ENCODE measurements around the gene NEK2.
"Not testable (repeated sequence)": the region's sequence is repeated elsewhere in the genome, so short reads cannot be mapped to it uniquely, and the experiment has no call there.

NEK2 gene

DNA sequence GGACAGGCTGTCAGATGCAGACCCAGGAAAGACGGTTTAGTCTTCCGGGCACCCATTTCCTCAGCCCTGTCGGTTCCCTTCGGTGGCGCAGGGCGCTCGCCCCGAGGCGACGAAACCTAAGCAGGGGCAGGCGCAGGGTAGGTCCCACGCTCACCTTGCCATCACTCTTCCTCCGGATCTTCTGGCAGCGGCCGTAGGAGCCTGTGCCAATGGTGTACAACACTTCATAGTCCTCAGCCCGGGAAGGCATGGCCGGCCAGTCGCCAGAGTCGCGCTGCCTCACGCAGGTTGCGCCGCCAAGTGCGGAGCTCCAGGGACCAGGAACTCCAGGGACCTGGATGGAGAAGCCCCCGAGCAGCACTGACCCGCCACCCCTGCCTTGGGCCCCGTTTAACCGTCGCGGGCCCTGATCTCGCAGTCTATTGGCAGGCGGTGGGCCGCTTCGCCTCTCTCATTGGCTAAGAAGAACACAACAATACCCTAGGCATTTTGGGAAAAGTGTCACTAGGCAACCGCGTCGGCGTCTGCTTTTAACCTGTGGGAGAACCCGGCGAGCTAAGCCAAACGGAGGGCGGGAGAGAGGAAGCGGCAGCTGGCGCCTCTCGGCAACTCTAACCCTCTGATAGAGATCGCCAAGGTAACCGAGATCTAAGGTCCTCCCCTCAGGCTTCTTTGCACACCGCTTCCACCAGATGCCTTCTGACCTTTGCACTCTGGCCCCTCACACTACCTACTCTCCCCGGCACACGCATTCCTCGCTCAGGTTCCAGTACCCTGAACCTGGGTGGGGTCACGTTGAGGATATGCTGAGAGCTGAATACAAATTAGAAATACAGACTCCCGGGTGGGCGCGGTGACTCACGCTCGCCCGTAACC lies at the start of gene NEK2:
NEK2 (minus strand) TSS at position 392 of the 876 bp plus-strand sequence; CDS start at position 250, 142 bp downstream.
- no peaks in the 10 kb centered on the region for H3K36me3 ChIP-seq (ENCODE audit: control insufficient read depth, insufficient read depth, low read length)
- peaks cover 5% of the 10 kb centered on the region for H3K4me1 ChIP-seq (ENCODE audit: control insufficient read depth, insufficient read depth, low read length)
- H3K27me3 ChIP-seq (ENCODE audit: control insufficient read depth, insufficient read depth, low read length) = no peaks in the 10 kb centered on the region
- peak within 1 kb of the TSS; percentile 37 for H3K9ac ChIP-seq (ENCODE audit: low read length)
- peak within 1 kb of the TSS; percentile 49 for H3K4me3 ChIP-seq (ENCODE audit: low read length)
- no peaks in the 10 kb centered on the region for H3K9me3 ChIP-seq (ENCODE audit: control insufficient read depth, low read length)

DNA sequence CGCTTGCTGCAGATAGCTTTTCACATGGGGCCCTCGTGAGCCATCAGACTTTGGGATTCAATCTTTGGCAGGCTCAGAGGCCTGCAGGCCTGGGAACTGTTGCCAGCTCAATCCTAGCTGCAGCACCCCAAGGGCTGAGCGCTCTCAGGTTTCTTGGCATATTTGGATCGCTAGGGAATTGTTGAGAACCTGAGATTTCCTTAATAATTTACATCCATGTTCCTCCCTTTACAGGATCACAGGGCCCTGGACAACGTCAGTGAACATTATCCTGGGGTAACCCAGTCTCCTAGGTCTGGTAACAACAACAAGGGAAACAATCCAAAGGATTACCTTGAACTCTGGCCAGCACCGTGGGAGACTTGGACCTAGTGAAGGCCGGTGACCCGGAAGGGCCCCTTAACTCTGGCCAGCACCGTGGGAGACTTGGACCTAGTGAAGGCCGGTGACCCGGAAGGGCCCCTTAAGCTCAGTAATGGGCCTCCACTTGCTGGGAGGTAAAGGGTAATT lies 49.3 kb upstream of the NEK2 start:
- peaks cover 6% of the 10 kb centered on the region for H3K27me3 ChIP-seq (ENCODE audit: control insufficient read depth, insufficient read depth, low read length)
- no peak overlapping the region for H3K4me3 ChIP-seq (ENCODE audit: low read length)
- H3K4me1 ChIP-seq (ENCODE audit: control insufficient read depth, insufficient read depth, low read length) = no peaks in the 10 kb centered on the region
- no peaks in the 10 kb centered on the region for H3K9me3 ChIP-seq (ENCODE audit: control insufficient read depth, low read length)
- H3K9ac ChIP-seq (ENCODE audit: low read length) = no peak overlapping the region
- no peaks in the 10 kb centered on the region for H3K36me3 ChIP-seq (ENCODE audit: control insufficient read depth, insufficient read depth, low read length)

DNA sequence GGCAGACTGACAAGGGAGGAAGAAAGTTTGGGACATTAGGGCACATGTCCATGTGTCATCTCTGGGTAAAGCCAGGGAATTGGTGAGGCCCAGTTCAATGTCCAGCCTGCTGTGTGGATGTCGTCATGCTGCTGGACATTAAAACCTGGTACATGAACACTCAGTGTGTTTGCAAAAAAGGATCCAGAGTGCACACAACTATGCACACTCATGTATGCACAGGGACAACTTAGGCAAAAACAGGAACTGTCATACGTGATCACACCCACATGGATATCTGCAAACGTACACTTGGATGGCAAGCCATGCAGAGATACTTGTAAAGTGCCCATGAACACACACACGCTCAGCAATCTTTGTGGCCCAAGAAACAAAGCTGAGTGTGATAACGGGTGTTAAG lies 47.9 kb upstream of the NEK2 start:
- H3K36me3 ChIP-seq (ENCODE audit: control insufficient read depth, insufficient read depth, low read length) = no peaks in the 10 kb centered on the region
- no peak overlapping the region for H3K4me3 ChIP-seq (ENCODE audit: low read length)
- H3K27me3 ChIP-seq (ENCODE audit: control insufficient read depth, insufficient read depth, low read length) = peaks cover 6% of the 10 kb centered on the region
- no peaks in the 10 kb centered on the region for H3K4me1 ChIP-seq (ENCODE audit: control insufficient read depth, insufficient read depth, low read length)
- H3K9ac ChIP-seq (ENCODE audit: low read length) = no peak overlapping the region
- no peaks in the 10 kb centered on the region for H3K9me3 ChIP-seq (ENCODE audit: control insufficient read depth, low read length)

DNA sequence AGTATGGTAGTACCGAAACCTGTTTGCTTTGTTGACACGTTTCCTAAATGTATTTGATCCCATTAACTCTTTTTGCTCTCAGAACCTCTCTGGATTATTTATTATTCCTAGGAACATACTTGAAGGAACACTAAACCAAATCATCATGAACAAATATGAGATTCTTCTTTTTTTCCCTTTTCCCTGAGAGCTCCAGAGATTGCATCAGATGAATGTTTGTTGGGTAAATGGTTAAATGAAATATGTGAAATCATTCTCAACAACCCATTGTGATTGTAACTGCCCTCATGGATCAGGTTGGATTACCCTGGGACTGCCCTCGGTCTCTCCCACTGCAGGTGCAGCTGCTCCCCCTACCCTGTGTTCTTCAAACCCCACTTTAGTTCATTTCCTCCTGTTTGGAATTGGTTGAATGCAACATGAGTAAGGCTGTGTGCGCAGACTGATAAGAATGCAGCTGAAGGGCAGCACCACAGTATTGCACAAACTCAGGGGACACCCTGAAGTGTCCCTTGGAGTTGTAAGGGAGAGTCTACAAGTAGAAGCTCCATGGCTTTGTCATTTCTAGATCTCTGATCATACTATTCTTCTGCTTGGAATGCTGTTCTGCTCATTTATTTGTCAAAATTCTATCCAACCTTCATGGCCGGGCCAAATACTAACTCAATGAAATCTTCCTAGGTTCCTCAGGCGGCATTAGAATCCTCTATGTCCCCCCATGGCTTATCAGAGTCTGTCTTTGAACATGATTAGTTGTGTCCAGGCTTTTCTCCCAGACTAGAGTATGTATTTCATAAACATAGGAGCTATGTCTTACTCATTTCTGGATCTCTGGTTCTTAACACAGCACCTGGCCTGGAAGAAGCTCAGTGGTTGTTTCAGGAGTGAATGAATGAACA lies 47.1 kb upstream of the NEK2 start:
- Histone ChIP-seq H3K4me3 (ENCODE audit: low read length) (no peak overlapping the region), H3K9me3 (ENCODE audit: control insufficient read depth, low read length) (no peaks in the 10 kb centered on the region), H3K27me3 (ENCODE audit: control insufficient read depth, insufficient read depth, low read length) (peaks cover 6% of the 10 kb centered on the region), H3K36me3 (ENCODE audit: control insufficient read depth, insufficient read depth, low read length) (no peaks in the 10 kb centered on the region), H3K4me1 (ENCODE audit: control insufficient read depth, insufficient read depth, low read length) (no peaks in the 10 kb centered on the region), H3K9ac (ENCODE audit: low read length) (no peak overlapping the region)

DNA sequence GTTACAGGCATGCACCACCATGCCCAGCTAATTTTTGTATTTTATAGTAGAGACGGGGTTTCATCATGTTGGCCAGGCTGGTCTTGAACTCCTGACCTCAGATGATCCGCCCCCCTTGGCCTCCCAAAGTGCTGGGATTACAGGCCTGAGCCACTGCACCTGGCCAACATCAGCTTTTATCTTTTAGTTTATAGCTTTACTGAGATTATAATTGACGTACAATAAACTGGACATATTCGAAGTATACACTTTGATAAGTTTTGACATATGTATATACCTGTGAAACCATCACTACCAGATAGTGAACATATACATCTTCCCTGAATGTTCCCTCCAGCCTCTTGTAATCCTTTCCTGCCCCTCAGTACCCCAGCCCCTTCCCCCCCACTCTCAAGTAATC lies 41.1 kb upstream of the NEK2 start:
- H3K36me3 ChIP-seq (ENCODE audit: control insufficient read depth, insufficient read depth, low read length); H3K27me3 ChIP-seq (ENCODE audit: control insufficient read depth, insufficient read depth, low read length); H3K9me3 ChIP-seq (ENCODE audit: control insufficient read depth, low read length); H3K4me3 ChIP-seq (ENCODE audit: low read length); H3K9ac ChIP-seq (ENCODE audit: low read length); H3K4me1 ChIP-seq (ENCODE audit: control insufficient read depth, insufficient read depth, low read length): not testable (repeated sequence)

DNA sequence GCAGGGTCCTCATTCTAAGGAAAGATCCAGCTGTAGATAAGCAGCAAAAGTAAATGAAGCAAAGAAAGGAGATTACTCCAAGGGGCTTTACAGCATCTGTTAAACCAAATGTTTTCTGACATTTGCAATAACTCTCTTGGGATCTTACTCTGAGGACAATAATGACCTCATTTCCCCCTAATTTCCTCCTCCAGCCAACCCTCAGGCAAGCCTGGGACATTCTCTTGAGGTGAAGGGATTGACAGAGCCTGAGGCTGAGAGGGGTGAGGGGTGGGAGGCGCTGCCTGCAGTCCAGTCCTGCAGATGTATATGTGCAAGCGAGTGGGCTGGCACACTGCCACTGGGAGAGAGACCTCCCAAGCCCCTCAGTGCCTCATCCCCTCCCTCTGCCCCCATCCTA lies 40.5 kb upstream of the NEK2 start:
- no peaks in the 10 kb centered on the region for H3K36me3 ChIP-seq (ENCODE audit: control insufficient read depth, insufficient read depth, low read length)
- H3K4me1 ChIP-seq (ENCODE audit: control insufficient read depth, insufficient read depth, low read length) = no peaks in the 10 kb centered on the region
- H3K9me3 ChIP-seq (ENCODE audit: control insufficient read depth, low read length) = no peaks in the 10 kb centered on the region
- no peak overlapping the region for H3K4me3 ChIP-seq (ENCODE audit: low read length)
- H3K27me3 ChIP-seq (ENCODE audit: control insufficient read depth, insufficient read depth, low read length) = no peaks in the 10 kb centered on the region
- H3K9ac ChIP-seq (ENCODE audit: low read length) = no peak overlapping the region

DNA sequence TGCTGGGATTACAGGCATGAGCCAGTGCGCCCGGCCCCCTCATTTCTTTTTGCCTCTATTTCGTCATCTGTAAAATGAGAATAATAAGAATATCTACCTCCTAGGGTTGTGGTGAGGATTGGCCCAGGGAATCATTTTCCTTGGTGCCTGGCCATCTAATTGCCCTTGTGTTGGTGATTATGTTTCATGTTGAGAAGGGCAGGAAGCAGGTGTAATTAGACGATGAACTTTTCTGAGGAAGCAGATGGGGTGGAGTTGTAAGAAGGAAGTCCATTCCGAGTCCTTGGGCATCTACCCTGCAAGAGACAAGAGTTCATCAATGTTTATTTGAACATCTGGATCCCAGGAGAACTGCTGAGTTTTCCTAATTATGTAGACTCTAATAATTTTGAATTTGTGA lies 38.7 kb upstream of the NEK2 start:
- Histone ChIP-seq H3K27me3 (ENCODE audit: control insufficient read depth, insufficient read depth, low read length) (no peaks in the 10 kb centered on the region), H3K9ac (ENCODE audit: low read length) (no peak overlapping the region), H3K4me1 (ENCODE audit: control insufficient read depth, insufficient read depth, low read length) (no peaks in the 10 kb centered on the region), H3K36me3 (ENCODE audit: control insufficient read depth, insufficient read depth, low read length) (no peaks in the 10 kb centered on the region), H3K4me3 (ENCODE audit: low read length) (no peak overlapping the region), H3K9me3 (ENCODE audit: control insufficient read depth, low read length) (no peaks in the 10 kb centered on the region)

DNA sequence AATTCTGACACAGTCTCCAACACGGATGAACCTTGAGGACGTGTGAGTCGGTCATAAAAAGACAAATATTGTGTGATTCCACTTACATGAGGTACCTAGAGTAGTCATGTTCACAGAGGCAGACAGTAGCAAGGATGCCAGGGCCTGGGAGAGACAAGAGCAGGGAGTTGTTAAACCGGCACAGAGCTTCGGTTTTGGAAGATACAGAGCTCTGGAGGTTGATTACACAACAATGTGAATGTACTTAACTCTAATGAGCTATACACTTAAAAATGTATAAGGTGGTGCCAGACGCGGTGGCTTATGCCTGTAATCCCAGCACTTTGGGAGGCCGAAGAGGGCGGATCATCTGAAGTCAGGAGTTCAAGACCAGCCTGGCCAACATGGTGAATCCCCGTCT lies 37.8 kb upstream of the NEK2 start:
- H3K9me3 ChIP-seq (ENCODE audit: control insufficient read depth, low read length) = no peaks in the 10 kb centered on the region
- H3K36me3 ChIP-seq (ENCODE audit: control insufficient read depth, insufficient read depth, low read length) = no peaks in the 10 kb centered on the region
- no peak overlapping the region for H3K9ac ChIP-seq (ENCODE audit: low read length)
- no peak overlapping the region for H3K4me3 ChIP-seq (ENCODE audit: low read length)
- H3K27me3 ChIP-seq (ENCODE audit: control insufficient read depth, insufficient read depth, low read length) = no peaks in the 10 kb centered on the region
- no peaks in the 10 kb centered on the region for H3K4me1 ChIP-seq (ENCODE audit: control insufficient read depth, insufficient read depth, low read length)

DNA sequence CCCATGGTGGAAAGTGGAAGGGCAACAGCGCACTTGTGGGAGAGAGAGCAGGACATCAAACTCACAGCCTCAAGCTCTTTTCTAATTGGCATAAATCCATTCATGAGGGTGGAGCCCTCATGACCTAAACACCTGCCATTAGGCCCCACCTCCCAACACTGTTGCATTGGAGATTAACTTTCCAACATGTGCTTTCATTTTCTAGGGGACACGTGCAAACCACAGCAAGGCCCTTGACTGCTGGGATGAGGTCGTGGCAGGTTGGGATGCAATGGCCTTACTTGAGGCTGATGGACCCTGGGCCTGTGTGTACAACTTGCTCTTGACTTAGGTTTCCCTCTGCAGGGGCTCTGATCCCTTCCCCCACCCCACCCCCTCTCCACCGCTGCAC lies 35.9 kb upstream of the NEK2 start:
- no peaks in the 10 kb centered on the region for H3K9me3 ChIP-seq (ENCODE audit: control insufficient read depth, low read length)
- H3K27me3 ChIP-seq (ENCODE audit: control insufficient read depth, insufficient read depth, low read length) = no peaks in the 10 kb centered on the region
- H3K4me3 ChIP-seq (ENCODE audit: low read length) = no peak overlapping the region
- H3K9ac ChIP-seq (ENCODE audit: low read length) = no peak overlapping the region
- H3K4me1 ChIP-seq (ENCODE audit: control insufficient read depth, insufficient read depth, low read length) = no peaks in the 10 kb centered on the region
- no peaks in the 10 kb centered on the region for H3K36me3 ChIP-seq (ENCODE audit: control insufficient read depth, insufficient read depth, low read length)

DNA sequence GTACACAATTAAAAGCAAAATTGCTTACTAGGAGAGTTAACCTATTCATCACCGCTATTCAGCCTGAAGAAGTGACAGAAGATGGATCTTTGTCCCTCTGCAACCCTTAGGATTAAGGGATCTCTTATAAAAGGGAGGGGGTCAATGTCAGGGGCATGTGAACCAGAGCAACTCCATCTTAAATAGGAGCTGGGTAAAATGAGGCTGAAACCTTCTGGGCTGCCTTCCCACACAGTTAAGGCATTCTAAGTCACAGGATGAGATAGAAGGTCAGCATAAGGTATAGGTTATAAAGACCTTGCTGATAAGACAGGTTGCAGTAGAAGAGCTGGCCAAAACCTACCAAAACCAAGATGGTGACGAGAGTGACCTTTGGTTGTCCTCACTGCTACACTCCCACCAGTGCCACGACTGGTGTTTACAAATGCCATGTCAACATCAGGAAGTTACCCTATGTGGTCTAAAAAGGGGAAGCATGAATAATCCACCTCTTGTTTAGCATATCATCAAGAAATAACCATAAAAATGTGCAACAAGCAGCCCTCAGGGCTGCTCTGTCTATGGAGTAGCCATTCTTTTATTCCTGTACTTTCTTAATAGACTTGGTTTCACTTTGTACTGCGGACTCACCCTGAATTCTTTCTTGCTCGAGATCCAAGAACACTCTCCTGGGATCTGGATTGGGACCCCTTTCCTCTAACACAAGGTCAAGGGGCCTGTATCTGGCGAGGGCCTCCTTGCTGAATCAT lies 35.3 kb upstream of the NEK2 start:
- H3K9ac ChIP-seq (ENCODE audit: low read length) = no peak overlapping the region
- no peaks in the 10 kb centered on the region for H3K36me3 ChIP-seq (ENCODE audit: control insufficient read depth, insufficient read depth, low read length)
- H3K27me3 ChIP-seq (ENCODE audit: control insufficient read depth, insufficient read depth, low read length) = no peaks in the 10 kb centered on the region
- no peaks in the 10 kb centered on the region for H3K4me1 ChIP-seq (ENCODE audit: control insufficient read depth, insufficient read depth, low read length)
- H3K4me3 ChIP-seq (ENCODE audit: low read length) = no peak overlapping the region
- no peaks in the 10 kb centered on the region for H3K9me3 ChIP-seq (ENCODE audit: control insufficient read depth, low read length)

DNA sequence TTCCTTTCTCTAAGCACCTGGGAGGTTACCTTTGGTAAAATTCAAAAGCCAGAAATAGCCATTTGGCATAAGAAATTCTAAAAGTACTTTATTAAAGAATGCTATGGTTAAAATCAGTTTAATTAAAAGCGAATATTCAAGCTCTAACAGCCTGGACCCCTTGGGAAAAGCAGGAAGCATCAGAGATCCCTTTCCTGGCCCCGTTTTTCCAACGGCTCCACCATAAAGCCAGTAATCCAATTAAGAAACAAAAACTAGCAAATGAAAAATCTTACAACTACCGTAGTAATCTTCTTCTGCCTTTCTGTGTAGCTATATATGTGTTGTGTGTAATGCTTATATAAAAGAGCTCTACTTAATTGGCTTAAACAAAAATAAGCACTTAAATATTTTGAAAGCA lies 33.5 kb upstream of the NEK2 start:
- Histone ChIP-seq H3K36me3 (ENCODE audit: control insufficient read depth, insufficient read depth, low read length) (no peaks in the 10 kb centered on the region), H3K4me1 (ENCODE audit: control insufficient read depth, insufficient read depth, low read length) (no peaks in the 10 kb centered on the region), H3K4me3 (ENCODE audit: low read length) (no peak overlapping the region)

More for the DNA sequence above, 33.5 kb upstream of the NEK2 start:
- H3K9ac ChIP-seq (ENCODE audit: low read length) = no peak overlapping the region
- no peaks in the 10 kb centered on the region for H3K27me3 ChIP-seq (ENCODE audit: control insufficient read depth, insufficient read depth, low read length)
- H3K9me3 ChIP-seq (ENCODE audit: control insufficient read depth, low read length) = no peaks in the 10 kb centered on the region
